ENCODE measurements around the gene ZBTB17.

Gene ZBTB17

DNA sequence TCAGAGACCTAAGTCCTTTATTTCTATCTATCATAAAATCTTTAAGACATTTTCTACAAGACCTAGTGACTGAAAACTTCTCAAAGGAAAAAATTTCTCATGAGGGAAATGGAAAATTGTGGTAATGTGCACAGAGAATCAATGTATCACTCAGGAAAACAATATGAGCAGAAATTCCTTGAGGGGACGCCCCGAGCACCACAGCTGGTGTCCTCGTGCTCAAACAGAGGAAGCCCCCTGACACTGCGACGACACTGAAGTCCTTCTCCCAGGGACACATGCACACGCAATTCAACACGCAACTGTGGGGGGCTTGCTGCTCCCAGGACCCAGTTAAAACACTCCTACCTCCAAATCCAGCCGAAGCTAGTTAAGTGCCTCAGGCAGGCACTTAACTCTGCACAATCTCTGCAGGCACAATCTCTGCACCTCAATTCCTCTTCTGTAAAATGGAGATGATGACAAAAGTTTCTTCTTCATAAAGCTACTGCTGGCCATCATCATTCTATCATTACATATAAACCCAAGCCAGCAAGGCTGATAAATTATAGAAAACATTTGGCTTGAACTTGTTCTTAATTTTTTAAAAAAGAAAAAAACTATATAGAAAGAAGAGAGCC is 16.0 kb downstream of the ZBTB17 start:
- peak; percentile 45 to 51 for DNase-seq

- no peak for DNase-seq
Observed at GRCh38 chr1:15959424-15959823, 16.5 kb downstream of the ZBTB17 start.

- DNase-seq = peak in 1 of 2 donors; percentile 18
Observed at GRCh38 chr1:15958793-15959192, 17.1 kb downstream of the ZBTB17 start.

DNA sequence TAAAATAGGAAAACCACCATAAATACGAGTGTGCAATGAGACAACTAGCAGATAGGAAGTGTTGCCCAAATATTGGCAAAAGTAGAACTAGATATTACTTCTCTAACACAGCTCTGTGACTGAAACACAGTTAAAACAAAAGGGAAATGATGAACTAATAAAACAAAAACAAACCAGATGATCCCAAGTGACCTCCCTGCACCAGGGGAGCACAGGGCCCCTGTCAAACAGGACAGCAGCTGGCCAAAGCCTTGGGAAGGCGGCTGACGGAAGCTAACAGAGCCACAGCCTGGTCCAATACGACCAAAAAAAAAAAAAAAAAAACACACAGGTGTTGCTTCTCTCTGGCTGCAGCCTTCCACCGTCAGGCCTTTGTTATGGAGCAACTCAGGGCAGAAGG is 17.8 kb downstream of the ZBTB17 start:
- no peak for DNase-seq

DNA sequence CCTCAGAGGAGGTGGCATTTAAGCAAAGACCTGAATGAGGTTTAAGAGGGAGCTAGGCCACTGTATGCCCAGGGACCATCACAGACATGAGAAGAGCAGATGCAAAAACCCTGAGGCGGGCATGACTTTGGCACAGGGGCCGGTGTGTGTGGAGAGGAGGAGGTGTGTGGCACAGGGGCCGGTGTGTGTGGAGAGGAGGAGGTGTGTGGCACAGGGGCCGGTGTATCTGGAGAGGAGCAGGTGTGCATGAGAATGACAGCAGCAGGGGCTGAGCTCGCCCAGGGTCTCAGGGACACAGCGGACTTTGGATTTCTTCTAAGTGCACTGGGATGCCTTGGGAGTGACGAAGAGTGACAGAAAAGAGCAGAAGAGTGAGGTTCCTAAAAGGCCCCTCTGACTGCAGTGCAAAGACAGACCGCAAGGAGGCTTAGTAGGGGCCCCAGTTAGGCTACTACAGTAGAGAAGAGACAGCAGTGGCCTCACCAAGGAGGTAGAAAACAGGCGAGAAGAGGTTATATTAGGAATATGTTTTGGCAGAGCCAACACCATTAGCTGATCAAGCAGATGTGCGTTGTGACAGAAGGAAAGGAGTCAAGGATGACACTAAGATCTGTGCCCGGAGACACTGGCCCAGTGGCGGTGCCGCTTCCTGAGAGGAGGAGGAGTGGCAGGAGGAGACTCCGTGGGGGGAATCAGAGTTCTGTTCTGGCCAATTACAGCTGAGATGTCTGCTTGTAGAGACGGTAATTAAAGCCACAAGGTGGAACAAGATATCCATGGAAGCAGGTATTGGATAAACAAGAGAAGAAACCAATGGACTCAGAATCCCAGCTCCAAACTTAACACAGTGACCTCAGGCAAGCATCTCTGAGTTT is 18.4 kb downstream of the ZBTB17 start:
- DNase-seq = no peak

GRCh38 chr1:15956150-15956549 is 19.8 kb downstream of the ZBTB17 start:
- no peak for DNase-seq

- no peak for DNase-seq
Observed at GRCh38 chr1:15955552-15955951, 20.3 kb downstream of the ZBTB17 start.

DNA sequence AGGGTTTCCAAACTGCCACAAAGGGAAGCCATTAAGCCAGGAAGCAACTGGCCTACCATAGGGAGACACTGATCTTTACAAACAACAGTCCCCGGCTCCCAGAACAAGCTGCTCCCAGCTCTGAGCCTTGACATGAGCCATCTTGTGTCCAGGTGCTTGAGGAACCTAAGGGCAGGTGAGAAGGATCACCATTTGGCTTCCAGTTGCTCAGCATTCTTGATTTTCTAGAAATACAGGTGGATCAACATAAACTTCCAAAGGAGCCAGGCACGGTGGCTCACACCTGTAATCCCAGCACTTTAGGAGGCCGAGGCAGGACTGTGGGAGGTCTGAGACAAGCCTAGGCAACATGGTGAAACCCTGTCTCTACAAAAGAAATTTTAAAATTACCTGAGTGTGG is 21.6 kb downstream of the ZBTB17 start:
- no peak for DNase-seq

- no peak for DNase-seq
Observed at GRCh38 chr1:15953791-15954241, 22.1 kb downstream of the ZBTB17 start.

- DNase-seq = no peak
Observed at GRCh38 chr1:15953294-15953771, 22.6 kb downstream of the ZBTB17 start.

DNA sequence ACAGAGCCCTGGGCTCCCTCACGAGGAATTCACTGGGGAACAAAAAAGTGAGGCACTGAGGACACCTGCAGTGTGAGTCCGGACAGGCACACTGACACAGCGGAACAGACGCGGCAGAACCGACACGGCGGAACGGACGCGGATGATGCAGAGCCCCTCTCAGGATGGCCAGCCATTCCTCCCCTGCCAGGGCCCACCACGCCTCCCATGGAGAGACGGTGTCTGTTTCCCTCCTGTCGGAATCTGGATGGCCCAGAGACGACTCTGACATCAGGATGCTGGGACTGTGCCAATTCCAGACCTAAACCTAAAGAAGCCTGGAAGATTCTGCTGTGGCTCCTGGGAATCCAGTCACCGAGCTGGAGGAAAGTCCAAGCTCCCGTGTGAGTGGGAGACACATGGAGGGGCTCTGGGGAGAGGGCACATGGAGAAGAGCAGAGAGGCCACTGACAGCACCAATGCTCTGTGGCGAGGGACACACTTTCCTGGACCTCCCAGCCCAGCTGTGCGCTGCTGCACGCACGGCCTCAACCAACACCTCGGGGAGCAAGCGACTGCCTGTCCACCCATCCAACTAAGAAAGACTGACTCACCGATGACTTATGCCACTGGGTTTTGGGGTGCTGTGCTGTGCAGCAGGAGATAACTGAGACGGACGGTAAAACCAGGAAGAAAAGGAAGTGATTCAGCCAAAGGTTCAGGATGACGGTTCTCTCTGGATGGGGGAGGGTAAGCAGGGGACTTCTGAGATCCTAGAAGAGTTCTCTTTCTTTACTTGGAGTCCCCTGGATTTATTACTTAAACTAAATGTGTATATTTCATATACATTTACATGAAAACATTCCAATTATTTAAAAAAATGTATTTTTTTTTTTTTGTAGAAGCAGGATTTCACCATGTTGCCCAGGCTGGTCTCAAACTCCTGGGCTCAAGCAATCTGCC is 23.3 kb downstream of the ZBTB17 start:
- peak in 1 of 2 donors; percentile 53 for DNase-seq

DNA sequence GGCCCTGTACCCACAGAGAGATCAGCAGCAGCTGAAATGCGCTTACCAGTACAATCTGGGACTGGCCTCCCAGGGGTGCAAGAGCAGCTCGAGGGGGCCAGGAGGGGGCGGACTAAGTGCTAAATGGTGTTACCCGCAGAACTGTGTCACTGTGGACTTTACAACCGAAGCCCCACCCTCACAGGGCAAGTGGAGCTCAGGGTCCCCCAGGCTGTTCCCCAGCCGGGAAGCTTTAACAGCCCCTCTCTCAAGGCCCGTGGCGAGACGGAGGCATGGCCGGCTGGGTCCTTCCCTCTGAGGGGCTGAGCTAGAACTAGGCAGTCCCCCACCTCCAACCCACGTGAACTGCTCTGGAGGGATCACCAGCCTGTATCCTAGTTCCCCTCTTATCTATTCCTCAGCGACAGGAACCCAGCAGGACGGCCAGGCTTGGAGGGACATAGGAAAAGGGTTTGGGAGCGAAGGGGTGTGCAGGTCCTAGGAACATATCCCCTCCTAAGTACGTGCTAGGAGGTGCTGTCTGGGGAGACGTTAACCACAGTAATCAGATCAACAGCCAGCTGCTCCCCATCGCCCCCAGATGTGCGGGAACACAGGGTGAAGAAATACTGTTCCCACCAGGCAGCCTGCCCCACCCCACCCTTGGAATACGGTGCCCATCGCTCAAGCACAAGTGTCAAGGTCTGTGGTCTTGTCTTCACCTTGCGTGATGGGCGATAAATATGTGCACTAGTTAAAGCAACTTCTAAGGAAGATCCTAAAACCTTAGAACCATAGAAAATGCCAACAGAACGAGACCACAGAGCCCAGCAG is 24.4 kb downstream of the ZBTB17 start:
- DNase-seq = peak; percentile 57 to 62

GRCh38 chr1:15950763-15951295 is 25.1 kb downstream of the ZBTB17 start:
- DNase-seq = peak; percentile 84

DNA sequence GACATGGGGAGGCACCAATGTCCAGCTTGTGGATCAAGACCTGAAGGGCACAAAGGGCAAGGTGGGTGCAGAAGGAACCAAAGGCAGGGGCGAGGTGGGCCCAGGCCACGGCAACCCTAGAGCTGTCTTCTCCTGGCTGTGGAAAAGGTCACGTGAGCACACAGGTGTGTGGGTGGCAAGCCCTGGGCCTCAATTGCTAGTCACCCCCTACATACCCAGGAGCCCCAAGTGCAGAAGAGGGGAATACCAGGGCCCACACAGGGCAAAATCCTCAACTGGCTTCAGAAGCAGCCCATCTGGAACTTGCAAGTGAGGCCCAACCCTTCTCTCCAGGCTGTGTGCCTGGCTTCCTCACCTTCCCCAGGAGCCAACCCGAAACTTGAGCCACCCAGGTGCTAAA is 25.6 kb downstream of the ZBTB17 start:
- DNase-seq = peak; percentile 64 to 72

DNA sequence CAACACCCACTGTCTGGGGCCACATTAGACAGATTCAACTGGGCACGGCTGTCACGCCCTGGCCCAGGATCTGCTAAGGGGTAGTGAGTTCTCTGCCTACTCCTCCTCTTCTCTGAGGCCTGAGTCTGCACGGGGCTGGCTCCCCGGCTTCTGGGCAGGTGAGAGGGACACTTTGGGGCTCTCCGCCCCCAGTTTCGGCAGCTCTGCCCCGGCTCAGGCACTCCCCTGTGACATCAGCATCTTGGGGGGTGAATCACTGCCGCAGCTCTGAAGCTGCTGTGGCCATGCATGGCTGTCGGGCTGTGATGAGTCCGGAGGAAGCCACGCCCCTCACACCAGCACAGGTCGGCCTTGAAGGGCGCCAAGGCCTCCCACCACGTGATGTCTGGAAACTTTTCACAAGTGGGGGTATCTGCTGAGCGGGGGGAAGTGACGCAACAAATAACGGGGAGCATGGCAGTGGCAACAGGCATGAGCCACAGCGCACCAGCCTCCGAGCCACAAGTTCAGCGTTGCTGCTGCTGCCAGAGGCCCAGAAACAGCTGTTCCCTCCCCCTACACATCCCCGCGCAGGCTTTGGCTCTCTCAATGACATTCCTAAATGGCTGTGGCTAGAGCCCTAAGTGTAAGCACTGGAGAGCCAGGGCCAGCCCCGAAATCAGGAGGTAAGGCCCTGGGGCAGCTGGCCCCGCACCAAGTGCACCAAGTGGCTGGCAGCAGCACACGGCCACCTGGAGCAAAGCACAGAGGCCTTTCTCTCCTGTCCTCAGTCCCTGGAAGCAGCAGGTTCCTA is 26.3 kb downstream of the ZBTB17 start:
- DNase-seq = peak; percentile 88

GRCh38 chr1:15948595-15949452 is 27.1 kb downstream of the ZBTB17 start:
- DNase-seq = peak; percentile 56 to 64

GRCh38 chr1:15948091-15948591 is 27.8 kb downstream of the ZBTB17 start:
- peak in 1 of 2 donors; percentile 27 for DNase-seq

- DNase-seq = no peak
Observed at GRCh38 chr1:15947382-15948090, 28.4 kb downstream of the ZBTB17 start.
